MM.1S (cell line): ENCODE data around the gene ZNF564.

Experiments used
- DNase-seq: peaks from one replicate; pipeline ENCODE4 v3.0.0-alpha.2; 2015
- H2AFZ ChIP-seq: fragments of 300-600 bp; sonication (generic); 2 replicates; pipeline ENCODE4 v1.6.0; 2016; ENCODE audit warnings: antibody characterized with exemption, low read length
- H3F3A ChIP-seq: fragments of 300-600 bp; sonication (generic); 2 replicates; pipeline ENCODE4 v1.6.1; 2016; ENCODE audit warnings: mild to moderate bottlenecking, antibody characterized with exemption, low read length, moderate library complexity, mixed read lengths; ENCODE audit not compliant: insufficient read depth
- H3K27ac ChIP-seq: fragments of 300-600 bp; sonication (generic); 2 replicates; pipeline ENCODE4 v1.5.1; 2016; ENCODE audit warnings: mild to moderate bottlenecking, low read length
- H3K27me3 ChIP-seq: fragments of 300-600 bp; sonication (generic); replicated peaks from 2 replicates; pipeline ENCODE4 v1.6.0; 2016; ENCODE audit warnings: low read length; ENCODE audit not compliant: insufficient read depth
- H3K36me3 ChIP-seq: fragments of 300-600 bp; sonication (generic); replicated peaks from 2 replicates; pipeline ENCODE4 v1.6.1; 2016; ENCODE audit warnings: mild to moderate bottlenecking, low read length, mixed read lengths; ENCODE audit not compliant: insufficient read depth
- H3K4me1 ChIP-seq: fragments of 300-600 bp; sonication (generic); 2 replicates; pipeline ENCODE4 v1.6.1; 2016; ENCODE audit warnings: low read length, mixed read lengths
- H3K4me2 ChIP-seq: fragments of 300-600 bp; sonication (generic); 2 replicates; pipeline ENCODE4 v1.6.0; 2016; ENCODE audit warnings: low read depth, low read length
- H3K4me3 ChIP-seq: fragments of 300-600 bp; sonication (generic); 2 replicates; pipeline ENCODE4 v1.5.1; 2016; ENCODE audit warnings: low read length, mixed read lengths
- H3K79me2 ChIP-seq: fragments of 300-600 bp; sonication (generic); 2 replicates; pipeline ENCODE4 v1.6.1; 2016; ENCODE audit warnings: mixed run types, low read length, mixed read lengths
- H3K9ac ChIP-seq: fragments of 300-600 bp; sonication (generic); 2 replicates; pipeline ENCODE4 v1.6.1; 2016; ENCODE audit warnings: low read length, mixed read lengths
- H3K9me2 ChIP-seq: fragments of 300-600 bp; sonication (generic); replicated peaks from 2 replicates; pipeline ENCODE4 v1.6.1; 2016; ENCODE audit warnings: mild to moderate bottlenecking, low read length, mixed read lengths; ENCODE audit not compliant: insufficient read depth
- H3K9me3 ChIP-seq: fragments of 300-600 bp; sonication (generic); replicated peaks from 2 replicates; pipeline ENCODE4 v1.6.1; 2016; ENCODE audit warnings: mild to moderate bottlenecking, low read length, mixed read lengths; ENCODE audit not compliant: insufficient read depth
- H4K20me1 ChIP-seq: fragments of 300-600 bp; sonication (generic); 2 replicates; pipeline ENCODE4 v1.6.1; 2016; ENCODE audit warnings: mild to moderate bottlenecking, low read length, moderate library complexity, mixed read lengths; ENCODE audit not compliant: insufficient read depth
- EZH2 ChIP-seq: fragments of 300-600 bp; sonication (generic); optimal IDR thresholded peaks from 2 replicates; pipeline ENCODE3; 2017; ENCODE audit warnings: low read depth, mild to moderate bottlenecking, antibody characterized with exemption, low read length, mixed read lengths
- EZH2phosphoT487 ChIP-seq: fragments of 300-600 bp; sonication (generic); IDR thresholded peaks from 2 replicates; pipeline ENCODE4 v1.6.1; 2018; ENCODE audit warnings: antibody characterized with exemption, low read length
- TF ChIP-seq, protein P1 (sequence below): fragments of 300-600 bp; sonication (generic); IDR thresholded peaks from 2 replicates; pipeline ENCODE4 v1.5.1; 2016; ENCODE audit warnings: antibody characterized with exemption, low read length, mixed read lengths

The ZNF564 gene

DNA sequence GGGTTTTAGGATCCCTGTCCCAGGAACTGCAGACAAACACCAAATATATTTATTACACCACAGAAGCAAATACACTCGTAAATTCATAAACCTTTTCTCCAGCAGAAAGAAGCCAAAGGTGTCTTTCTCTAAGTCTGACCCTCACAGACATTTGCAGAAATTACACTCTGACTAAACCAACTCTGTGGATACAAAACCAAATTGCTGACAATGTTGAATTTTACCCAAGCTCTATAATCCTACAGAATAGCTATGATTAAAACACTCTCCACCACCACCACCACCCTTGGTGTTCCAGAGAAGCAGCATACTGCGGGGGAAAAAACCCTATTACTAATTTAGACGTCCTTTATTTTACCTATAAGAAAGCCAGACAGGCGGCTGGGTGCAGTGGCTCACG is 5.2 kb downstream of the ZNF564 start:
- Histone ChIP-seq H3F3A (no peaks in the 10 kb centered on the region), H3K36me3 (no peaks in the 10 kb centered on the region), H3K79me2 (peaks cover 52% of the 10 kb centered on the region), H3K9me2 (no peaks in the 10 kb centered on the region), H2AFZ (no peak overlapping the region), H3K4me3 (no peak overlapping the region), H3K4me2 (no peak overlapping the region), H3K9ac (no peak overlapping the region), H4K20me1 (no peaks in the 10 kb centered on the region), H3K4me1 (no peaks in the 10 kb centered on the region), H3K9me3 (no peaks in the 10 kb centered on the region), H3K27ac (no peak overlapping the region), H3K27me3 (no peaks in the 10 kb centered on the region)
- DNase-seq, result no peak
- TF ChIP-seq EZH2phosphoT487 (no peak), EZH2 (no peak)
- TF ChIP-seq, protein P1, sequence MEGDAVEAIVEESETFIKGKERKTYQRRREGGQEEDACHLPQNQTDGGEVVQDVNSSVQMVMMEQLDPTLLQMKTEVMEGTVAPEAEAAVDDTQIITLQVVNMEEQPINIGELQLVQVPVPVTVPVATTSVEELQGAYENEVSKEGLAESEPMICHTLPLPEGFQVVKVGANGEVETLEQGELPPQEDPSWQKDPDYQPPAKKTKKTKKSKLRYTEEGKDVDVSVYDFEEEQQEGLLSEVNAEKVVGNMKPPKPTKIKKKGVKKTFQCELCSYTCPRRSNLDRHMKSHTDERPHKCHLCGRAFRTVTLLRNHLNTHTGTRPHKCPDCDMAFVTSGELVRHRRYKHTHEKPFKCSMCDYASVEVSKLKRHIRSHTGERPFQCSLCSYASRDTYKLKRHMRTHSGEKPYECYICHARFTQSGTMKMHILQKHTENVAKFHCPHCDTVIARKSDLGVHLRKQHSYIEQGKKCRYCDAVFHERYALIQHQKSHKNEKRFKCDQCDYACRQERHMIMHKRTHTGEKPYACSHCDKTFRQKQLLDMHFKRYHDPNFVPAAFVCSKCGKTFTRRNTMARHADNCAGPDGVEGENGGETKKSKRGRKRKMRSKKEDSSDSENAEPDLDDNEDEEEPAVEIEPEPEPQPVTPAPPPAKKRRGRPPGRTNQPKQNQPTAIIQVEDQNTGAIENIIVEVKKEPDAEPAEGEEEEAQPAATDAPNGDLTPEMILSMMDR, result no peak

DNA sequence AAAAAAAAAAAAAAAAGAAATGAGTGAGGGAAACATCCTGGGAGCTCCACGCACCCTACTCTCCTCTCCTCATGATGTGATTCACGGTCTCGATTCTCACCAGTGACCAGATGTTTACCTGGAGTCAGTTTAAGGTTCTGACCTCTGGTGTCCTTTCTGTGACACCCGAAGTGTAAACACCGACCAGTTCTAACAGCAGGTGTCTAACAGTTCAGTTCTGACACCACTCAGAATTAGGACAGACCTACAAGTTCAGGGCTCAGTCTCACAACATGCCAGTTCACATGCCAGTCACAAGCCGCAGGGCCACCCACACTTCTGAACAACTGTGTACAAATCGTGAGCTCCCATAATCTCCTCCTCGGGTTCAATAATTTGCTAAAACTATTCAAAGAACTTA is 6.0 kb downstream of the ZNF564 start:
- peaks cover 44% of the 10 kb centered on the region for H3K79me2 ChIP-seq
- TF ChIP-seq EZH2phosphoT487, result no peak
- TF ChIP-seq EZH2, result no peak
- TF ChIP-seq, protein P1, result no peak
- no peak overlapping the region for H3K4me2 ChIP-seq
- H3K9me3 ChIP-seq, result no peaks in the 10 kb centered on the region; the same call in 1 of the 2 replicates
- no peak overlapping the region for H3K4me3 ChIP-seq
- H3K36me3 ChIP-seq, result no peaks in the 10 kb centered on the region
- H2AFZ ChIP-seq, result no peak overlapping the region
- no peaks in the 10 kb centered on the region for H3K9me2 ChIP-seq
- no peak for DNase-seq
- no peaks in the 10 kb centered on the region for H4K20me1 ChIP-seq
- H3K9ac ChIP-seq, result no peak overlapping the region
- no peaks in the 10 kb centered on the region for H3K27me3 ChIP-seq
- H3F3A ChIP-seq, result no peaks in the 10 kb centered on the region
- no peaks in the 10 kb centered on the region for H3K4me1 ChIP-seq
- no peak overlapping the region for H3K27ac ChIP-seq

DNA sequence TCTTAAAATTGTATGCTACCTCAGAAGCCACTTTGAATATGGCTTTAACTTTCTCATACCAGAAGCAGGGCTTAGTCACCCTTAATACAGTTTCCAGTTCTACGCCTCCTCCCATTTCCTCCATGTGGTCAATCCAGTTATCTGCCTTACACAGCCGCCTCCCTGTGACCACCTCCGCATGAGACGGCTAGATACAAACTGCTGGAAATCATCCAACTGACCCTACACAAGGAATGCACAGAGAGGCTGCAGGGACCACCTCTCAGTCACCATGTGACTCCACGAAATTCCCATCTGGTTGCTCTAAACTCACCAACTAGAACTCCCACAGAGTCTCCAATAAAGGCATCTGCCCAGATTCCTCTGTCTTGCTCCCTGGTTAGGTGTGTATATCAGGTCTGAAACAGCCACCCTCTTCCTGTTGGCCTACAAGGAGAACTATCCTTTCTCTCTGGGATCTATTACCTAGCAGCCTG is 6.8 kb downstream of the ZNF564 start:
- no peaks in the 10 kb centered on the region for H3K4me1 ChIP-seq
- H3K4me2 ChIP-seq, result no peak overlapping the region
- TF ChIP-seq, protein P1, result no peak
- TF ChIP-seq EZH2 (no peak), EZH2phosphoT487 (no peak)
- no peak overlapping the region for H3K9ac ChIP-seq
- H3K27ac ChIP-seq, result no peak overlapping the region
- no peaks in the 10 kb centered on the region for H3K9me2 ChIP-seq
- no peak overlapping the region for H3K4me3 ChIP-seq
- DNase-seq, result no peak
- H3K9me3 ChIP-seq, result no peaks in the 10 kb centered on the region; the same call in 1 of the 2 replicates
- no peaks in the 10 kb centered on the region for H3K27me3 ChIP-seq
- no peaks in the 10 kb centered on the region for H3K36me3 ChIP-seq
- no peaks in the 10 kb centered on the region for H4K20me1 ChIP-seq
- no peaks in the 10 kb centered on the region for H3F3A ChIP-seq
- no peak overlapping the region for H2AFZ ChIP-seq
- peaks cover 36% of the 10 kb centered on the region for H3K79me2 ChIP-seq
